SK-N-SH (cell line): ENCODE measurements around the gene GEMIN7.

Source experiments
- CHD2 ChIP-seq: fragments of 150-350 bp; IDR thresholded peaks from 2 replicates; pipeline ENCODE4 v1.6.1; 2018; ENCODE audit warnings: low read length; ENCODE audit not compliant: partially characterized antibody
- CTCF ChIP-seq: fragments of 200-600 bp; sonication (generic); IDR thresholded peaks from 2 replicates; pipeline ENCODE4 v1.6.1; 2017; ENCODE audit warnings: antibody characterized with exemption, mild to moderate bottlenecking, moderate library complexity
- EZH2phosphoT487 ChIP-seq: fragments of 200-600 bp; sonication (generic); IDR thresholded peaks from 2 replicates; pipeline ENCODE4 v1.6.1; 2017; ENCODE audit warnings: low read depth, mixed run types, mild to moderate bottlenecking, antibody characterized with exemption, moderate library complexity, borderline replicate concordance
- FOXM1 ChIP-seq: IDR thresholded peaks from 2 replicates; pipeline ENCODE4 v1.4.0; 2012; ENCODE audit warnings: low read depth, mild to moderate bottlenecking
- MAX ChIP-seq: IDR thresholded peaks from 2 replicates; pipeline ENCODE4 v1.4.0; 2012; ENCODE audit warnings: low read depth
- POLR2AphosphoS5 ChIP-seq: IDR thresholded peaks from 2 replicates; pipeline ENCODE4 v1.6.1; 2012; ENCODE audit warnings: low read depth, low read length
- RAD21 ChIP-seq: IDR thresholded peaks from 2 replicates; pipeline ENCODE4 v1.6.1; 2012; ENCODE audit warnings: mild to moderate bottlenecking, low read length
- RFX5 ChIP-seq: IDR thresholded peaks from 2 replicates; pipeline ENCODE4 v1.6.1; 2012; ENCODE audit warnings: mild to moderate bottlenecking, improper control_type of control experiment, low read length
- RXRA ChIP-seq: IDR thresholded peaks from 2 replicates; pipeline ENCODE4 v1.4.0; 2012; ENCODE audit warnings: low read depth, mild to moderate bottlenecking, borderline replicate concordance
- TCF12 ChIP-seq: IDR thresholded peaks from 2 replicates; pipeline ENCODE4 v1.4.0; 2012
- YY1 ChIP-seq: IDR thresholded peaks from 2 replicates; pipeline ENCODE4 v1.4.0; 2012; ENCODE audit warnings: low read depth, mild to moderate bottlenecking

- TF ChIP-seq YY1 (no peak), CTCF (no peak), RFX5 (no peak), CHD2 (no peak), RXRA (no peak), TCF12 (no peak), POLR2AphosphoS5 (no peak), EZH2phosphoT487 (no peak), FOXM1 (no peak), MAX (no peak), RAD21 (no peak)
Observed at GRCh38 chr19:45100846-45101252, 21.8 kb downstream of the GEMIN7 start.
